GM18511 (cell line): ENCODE measurements around the gene CPXM2.

Experiments used
- ATAC-seq: cut with Tn5 transposase; IDR thresholded peaks from one replicate; pipeline ENCODE4 v1.9.1; 2021; ENCODE audit warnings: mild to moderate bottlenecking, moderate library complexity; ENCODE audit not compliant: unreplicated experiment

The CPXM2 gene

DNA sequence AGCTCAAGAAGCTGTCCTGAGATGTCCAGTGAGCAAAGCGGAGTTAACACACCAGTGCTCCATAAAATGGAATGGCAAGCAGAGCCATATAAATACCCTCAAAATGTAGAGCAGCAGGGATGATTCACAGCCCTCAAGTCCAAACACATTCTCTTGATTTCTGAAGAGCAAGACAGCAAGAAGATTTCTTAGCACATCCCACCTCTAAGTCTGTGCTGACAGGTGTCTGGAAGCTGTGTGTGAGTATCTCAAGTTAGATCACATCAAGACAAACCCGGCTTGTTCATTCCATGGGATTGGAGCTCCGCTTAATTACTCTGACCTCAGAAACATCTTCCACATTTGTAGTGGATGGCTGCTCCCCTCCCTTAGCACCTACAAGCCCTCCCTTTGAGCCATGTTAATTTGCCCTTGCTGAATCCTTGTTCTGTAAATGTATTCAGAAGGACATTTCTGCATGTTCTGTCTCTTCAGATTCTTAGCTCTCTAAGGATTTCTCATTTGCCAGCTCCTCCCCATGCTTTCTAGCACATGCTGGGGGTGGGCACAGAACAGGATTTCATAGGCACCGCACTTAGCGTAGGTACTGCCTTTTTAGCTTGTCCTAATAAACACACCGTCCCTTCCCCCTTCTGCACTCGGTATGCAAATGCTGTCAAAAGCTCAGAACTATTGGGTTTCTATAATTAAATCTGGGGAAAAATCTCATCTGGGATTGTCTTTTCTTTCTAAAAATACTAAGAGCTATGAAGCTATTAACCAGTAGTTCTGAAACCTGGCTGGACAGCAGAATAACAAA lies 112.7 kb downstream of the CPXM2 start:
- ATAC-seq, result no peak

DNA sequence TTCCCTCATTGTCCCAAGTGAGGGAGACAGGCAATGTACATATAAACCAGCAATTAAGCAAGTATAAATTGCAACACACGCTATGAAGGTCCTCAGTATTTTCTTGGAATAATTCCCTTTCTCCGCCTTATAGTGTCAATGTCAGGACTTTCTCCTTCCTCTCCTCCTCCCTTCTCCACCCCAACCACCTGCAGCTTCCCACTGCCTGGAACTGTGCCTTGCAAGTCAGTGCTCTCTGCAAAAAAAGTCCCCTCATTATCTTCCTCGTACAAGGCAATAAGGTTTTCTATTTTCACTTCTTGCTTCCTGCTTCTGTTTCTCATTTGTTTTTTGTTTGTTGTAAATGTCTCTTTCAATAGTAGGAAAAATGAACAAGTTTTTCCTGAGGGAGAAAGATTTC lies 113.7 kb downstream of the CPXM2 start:
- no peak for ATAC-seq

DNA sequence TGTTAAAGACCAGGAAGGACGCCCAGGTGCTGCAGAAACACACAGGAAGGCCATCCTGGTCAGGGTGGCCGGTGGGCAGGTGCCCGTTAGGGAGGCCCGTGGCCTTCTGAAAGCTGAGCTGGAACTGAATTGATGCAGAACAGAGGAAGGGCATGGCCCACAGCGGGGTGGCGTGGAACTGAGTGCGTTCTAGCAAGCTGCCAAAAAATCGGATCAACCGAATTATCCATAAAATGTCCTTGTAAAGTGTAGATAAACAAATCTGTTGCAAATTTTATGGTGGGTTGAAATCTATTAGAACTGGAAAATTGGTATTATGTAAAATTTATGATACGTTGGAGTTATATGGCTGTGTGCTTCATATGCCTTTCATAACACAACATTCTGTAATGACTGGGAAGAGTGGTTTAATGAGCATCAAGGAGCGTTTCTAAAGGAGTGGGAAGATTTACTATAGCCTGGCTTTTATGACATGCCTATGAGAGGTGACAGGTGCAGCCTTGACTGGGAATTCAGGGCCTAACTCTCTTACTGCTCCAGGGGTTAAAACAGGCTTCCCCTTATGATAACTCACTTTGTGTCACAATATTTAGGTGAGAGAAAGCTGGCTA lies 117.4 kb downstream of the CPXM2 start:
- ATAC-seq, result no peak

DNA sequence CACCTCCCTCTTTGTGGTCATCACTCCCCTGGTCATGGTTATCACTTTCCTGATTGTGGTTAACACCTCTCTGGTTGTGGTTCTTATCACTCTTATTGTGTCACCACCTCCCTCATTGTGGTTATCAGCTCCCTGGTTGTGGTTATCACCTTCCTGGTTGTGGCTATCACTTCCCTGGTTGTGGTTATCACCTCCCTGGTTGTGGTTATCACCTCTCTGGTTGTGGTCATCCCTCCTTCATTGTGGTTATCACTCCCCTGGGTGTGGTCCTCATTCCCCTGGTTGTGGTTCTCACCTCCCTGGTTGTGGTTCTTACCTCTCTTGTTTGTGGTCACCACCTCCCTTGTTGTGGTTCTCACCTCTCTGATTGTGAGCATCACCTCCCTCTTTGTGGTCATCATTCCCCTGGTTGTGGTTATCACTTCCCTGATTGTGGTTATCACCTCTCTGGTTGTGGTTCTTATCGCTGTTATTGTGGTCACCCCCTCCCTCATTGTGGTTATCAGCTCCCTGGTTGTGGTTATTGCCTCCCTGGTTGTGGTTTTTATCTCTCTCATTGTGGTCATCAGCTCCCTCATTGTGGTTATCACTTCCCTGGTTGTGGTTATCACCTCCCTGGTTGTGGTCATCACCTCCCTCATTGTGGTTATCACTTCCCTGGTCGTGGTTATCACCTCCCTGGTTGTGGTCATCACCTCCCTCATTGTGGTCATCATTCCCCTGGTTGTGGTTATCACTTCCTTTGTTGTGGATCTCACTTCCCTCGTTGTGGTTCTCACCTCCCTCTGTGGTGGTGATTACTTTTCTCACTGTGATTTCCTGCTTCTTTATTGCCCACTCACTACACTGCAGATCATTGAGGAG lies 118.7 kb downstream of the CPXM2 start:
- no peak for ATAC-seq

DNA sequence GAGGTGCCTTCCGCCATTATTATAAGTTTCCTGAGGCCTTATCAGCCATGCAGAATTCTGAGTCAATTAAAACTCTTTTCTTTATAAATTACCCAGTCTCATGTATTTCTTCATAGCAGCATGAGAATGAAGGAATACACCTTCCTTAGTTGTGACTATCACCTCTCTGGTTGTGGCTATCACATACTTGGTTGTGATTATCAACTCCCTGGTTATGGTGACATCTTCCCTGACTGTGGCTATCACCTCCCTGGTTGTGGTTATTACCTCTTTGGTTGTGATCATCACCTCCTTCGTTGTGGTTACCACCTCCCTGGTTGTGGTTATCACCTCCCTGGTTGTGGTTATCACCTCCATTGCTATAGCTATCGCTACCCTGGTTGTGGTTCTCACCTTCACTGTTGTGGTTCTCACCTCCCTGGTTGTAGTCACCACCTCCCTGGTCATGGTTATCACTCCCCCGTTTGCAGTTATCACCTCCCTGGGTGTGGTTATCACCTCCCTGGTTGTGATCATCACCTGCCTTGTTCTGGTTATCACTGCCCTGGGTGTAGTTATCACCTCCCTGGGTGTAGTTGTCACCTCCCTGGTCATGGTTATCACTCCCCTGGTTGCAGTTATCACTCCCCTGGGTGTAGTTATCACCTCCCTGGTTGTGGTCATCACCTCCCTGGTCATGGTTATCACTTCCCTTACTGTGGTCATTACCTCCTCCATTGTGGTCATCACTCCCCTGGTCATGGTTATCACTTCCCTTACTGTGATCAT lies 119.5 kb downstream of the CPXM2 start:
- no peak for ATAC-seq

DNA sequence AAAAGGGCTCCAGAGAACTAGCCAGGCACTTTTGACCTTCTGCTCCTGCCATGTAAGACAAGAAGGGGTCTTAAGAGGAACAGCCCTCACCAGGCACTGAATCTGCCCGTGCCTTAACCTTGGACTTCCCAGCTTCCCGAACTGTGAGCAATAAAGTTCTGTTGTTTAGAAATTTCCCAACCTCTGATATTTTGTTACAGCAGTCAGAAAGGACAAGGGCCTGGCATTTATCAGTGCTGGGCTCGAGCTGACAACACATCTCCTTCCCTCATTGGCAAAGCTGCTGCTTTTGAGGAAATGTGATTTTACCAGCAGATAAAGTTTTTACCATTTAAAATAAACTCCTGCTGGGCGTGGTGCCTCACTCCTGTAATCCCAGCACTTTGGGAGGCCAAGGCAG lies 122.0 kb downstream of the CPXM2 start:
- no peak for ATAC-seq

DNA sequence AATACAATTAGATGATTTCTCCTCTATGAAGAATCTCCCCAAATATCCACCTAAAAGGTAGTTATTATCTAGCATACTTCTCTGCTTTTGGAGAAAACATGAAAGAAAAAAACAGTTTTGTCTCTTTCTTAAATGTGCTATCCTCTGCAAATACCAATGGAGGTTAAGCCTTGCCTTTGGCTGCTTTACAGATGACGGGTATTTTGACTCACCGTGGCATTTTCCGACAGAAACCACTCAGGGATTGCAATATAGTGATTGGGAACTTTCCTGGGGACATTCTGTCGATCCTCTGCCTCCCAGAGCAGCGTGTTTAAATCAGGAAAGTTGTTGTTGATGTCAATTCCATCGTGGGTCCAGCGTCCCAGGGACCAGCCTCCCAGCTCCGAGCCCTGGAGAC lies 124.8 kb downstream of the CPXM2 start:
- ATAC-seq, result no peak

DNA sequence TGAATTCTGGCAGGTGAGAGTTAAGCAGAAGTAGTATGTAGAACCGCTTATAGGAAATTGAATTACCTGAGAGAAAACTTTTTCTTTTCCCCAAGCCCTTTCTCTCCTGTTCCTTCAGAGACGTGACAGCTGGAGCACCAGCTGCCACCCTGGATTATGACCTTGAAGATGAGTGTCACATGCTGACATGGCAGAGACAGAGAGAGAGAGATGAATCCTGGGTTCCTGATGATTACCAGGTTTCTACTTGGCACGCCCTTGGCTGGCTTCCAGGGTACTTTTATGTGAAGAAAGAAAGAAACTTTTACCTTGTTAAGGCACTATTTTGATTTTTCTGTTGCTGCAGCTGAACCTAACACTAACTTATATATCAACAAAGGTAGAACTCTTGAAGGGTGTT lies 125.6 kb downstream of the CPXM2 start:
- no peak for ATAC-seq

DNA sequence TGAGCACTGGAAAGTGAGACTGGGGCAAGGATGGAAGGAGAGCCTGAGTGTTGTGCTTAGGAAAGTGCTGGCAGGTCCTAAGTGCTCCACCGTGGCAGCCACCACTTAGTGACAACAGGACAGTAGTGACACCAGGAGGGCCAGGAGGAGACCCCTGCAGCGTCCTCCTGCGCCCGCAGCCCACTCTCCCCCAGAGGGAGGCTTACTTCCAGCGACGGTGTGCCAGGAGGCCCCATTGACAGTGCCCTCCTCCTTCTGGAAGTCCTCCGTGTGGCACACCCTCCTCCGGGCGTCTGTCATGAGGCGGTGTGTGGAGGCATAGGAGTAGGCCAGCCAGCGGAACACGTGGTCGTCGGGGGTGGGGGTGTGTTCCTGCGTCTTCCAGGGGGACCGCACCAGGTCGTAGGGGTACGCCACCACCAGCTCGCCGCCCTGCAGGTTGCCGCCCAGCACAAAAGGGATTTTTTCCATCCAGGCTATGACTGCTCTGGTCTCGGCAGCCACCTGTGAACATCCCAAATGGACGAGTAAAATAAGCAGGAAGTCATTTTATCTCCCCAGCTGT lies 129.9 kb downstream of the CPXM2 start:
- no peak for ATAC-seq

DNA sequence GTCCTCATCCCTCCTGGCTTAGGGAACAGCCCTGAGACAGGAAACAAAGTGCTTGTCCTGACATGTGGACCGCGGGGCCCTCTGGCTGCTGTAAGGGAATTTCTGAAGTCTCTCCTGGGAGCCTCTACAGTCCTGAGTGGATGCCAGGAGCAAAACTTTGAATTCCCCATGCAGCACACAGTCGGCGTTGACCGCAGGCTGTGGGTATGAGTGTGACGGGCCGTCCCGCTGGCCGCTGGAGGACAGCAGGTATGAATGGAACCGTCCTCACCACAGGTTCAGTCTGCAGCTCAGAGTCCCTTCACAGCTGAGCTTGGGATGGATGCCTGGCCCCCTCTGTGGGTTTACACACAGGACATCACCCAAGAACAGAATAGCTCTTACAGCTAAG lies 130.6 kb downstream of the CPXM2 start:
- ATAC-seq, result no peak

DNA sequence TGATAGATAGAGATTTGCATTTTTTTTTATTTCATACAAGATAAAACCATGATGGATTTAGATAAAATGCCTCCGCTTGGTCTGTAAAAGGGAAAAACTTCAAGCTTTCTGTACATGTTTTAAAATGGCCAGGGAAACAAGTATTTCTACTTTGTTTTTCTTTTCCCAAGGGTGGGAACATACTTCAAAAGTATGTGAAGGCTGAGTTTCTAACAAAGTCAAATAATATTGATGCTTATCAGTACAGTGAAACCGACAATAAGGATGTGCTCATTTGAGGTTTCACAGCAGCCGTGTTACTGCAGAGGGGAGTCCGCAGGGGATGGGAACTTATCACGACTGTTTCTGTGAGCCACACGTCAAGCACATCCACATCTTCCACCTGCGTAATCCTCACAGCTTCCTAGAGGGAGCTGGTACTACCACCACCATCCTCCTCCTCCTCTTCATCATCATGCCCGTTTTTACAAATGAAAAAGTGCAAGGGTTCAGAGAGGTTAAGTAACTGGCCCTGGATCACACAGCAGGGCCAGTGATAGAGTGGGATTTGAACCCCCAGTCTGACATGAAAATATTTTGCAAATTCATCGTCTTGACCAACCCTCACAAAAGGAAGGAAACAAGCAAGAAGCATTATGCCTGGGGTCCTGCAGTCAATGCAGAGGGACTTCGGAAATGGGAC lies 131.1 kb downstream of the CPXM2 start:
- no peak for ATAC-seq

DNA sequence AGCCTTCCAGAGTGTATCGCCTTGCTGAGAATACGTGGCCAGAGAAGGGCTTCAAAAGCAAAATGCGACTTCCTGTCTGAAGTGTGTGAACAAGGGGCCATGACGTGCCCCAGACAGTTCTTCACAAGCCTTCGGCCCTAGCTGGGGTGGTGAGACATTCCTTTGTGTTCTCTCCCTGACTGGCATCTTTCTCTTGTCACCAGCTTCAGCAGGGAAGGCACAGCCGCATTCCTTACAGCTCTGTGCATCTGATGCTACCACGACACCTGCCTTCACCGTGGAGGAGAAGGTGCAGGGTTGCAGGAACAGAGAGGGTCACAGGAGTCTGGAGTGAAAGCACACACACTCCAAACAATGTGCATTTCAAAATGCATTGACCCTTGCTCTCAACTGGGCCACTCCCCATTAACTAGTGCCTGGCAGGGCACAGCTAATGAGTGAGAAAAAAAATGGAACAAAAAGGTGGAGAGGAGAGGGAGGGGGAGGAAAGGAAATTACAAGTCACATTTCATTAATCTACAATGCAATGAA lies 132.0 kb downstream of the CPXM2 start:
- no peak for ATAC-seq

DNA sequence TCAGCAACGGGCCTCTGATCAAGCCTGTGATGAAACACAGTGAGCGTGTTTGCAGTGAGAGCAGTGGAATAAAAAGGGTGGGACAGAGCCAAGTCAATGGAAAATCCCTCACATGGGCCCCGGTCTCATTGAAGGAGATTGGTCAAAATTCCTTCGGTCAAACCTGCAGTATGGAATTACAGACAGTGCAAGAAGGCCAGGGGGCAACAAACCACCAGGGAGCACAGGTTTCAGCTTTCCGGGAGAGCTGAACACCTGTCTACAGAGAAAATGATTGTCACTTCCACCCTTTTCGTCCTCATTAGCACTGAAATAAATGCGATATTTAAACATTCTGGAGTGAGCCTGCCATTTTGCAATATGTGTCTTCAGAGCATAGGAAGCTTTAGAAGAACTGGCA lies 132.6 kb downstream of the CPXM2 start:
- ATAC-seq, result no peak

DNA sequence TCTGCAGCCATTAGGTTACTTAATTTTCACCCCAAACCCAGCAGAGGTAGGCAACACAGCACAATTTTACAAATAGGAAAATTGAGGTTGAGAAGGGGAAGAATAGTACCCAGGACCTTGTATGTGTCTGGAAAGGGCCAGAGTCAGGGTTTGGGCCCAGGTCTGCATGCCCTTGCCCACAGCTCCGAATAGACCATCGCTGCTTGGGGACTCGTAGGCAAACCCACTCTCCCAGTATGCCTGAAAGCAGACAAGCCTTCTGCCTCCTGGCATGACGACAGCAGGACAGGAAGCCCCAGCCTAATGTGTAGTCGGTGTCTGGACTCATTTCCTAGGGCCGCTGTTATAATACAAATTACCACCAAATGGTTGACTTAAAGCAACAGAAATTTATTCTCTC lies 133.8 kb downstream of the CPXM2 start:
- ATAC-seq, result no peak

DNA sequence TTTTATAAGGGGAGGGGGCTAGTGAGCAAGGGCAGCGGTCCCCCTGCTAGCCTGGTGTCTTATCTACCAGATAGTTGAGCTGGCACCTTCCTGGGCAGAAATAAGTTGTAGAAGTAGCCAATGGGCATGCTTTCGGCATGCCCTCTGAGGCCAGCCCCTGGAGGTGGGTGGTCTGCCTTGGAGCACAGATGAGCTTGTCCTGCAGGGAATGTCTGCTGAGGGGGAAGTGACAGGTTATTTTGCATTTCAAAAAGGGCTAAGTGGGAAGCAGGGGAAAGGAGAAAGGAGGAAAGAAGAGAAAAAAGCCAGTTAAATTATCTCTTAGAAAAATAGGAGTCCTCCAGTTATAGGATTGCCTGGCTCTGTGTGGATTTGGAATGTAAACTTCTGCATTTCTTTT lies 136.5 kb downstream of the CPXM2 start:
- ATAC-seq, result no peak

DNA sequence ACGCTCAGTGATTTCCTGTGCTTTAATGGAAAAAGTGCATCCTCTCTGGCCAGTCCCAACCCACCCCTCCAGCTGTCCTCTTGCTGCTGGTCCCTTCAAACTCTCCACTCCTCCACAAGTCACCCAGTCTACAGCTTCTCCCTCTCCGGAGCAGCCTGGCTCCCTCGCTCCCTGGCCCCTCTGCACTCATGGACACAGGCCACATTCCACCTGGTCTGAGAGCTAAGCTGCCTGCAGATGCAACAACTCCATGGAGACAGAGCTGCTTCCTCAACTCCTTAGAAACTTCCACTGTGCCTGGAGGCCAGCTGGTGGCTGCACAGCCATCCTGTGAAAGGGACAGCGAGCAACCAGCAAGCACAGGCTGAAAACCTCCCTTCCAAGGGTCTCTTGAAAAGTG lies 137.5 kb downstream of the CPXM2 start:
- ATAC-seq, result no peak

DNA sequence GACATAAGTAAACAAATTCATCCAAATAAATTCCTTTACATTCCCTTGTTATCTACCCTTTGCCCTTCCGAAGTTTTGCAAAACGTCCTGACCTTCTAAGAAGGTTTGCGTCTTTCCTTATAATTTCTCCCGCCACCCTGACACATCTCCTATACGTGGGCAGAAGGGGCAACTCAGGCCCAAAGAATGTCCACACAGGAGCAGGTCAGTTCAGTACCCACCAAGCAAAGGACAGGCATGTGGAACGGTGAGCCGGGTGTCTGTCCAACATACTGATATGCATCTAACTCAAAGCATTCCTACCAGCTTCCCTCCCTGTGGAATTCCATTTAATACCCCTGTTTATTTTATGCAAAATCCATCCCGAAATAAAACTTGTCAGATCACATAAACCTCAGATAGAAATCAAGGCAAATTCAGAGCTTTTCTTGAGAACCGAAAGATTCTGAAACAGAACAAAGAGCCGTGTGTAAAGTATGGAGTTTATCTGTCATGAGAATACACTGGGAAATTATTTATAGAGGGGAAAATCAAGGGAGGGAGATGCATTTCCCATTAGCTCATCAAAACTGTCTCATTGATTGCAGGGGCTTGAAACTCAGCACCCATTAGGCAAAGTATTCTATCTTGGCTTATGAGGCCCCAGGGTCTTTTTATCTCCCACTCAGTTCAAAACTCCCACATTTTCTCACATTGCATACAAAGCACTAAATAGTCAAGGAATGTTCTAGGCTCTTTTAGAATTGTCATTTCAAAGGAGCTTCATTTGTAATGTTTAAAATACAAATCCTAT lies 140.1 kb downstream of the CPXM2 start:
- no peak for ATAC-seq

DNA sequence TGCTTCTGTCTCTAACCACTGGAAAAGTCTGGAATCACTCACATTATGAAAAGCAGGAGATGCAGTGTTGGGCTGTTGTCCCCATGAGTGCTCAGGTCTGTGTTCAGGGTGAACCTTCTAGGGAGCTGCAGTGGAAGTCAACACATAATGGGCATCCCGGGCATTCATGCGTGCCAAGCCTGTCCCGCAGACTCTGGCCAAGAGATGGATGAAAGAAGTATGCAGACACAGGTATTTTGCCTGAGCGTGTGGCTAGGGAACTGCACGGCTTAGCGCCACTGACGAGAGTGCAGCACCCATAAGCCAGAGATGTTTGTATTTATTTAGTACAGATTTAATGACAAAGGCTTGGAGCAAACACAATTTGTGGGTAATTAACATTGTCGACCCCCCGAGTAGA lies 140.7 kb downstream of the CPXM2 start:
- no peak for ATAC-seq

DNA sequence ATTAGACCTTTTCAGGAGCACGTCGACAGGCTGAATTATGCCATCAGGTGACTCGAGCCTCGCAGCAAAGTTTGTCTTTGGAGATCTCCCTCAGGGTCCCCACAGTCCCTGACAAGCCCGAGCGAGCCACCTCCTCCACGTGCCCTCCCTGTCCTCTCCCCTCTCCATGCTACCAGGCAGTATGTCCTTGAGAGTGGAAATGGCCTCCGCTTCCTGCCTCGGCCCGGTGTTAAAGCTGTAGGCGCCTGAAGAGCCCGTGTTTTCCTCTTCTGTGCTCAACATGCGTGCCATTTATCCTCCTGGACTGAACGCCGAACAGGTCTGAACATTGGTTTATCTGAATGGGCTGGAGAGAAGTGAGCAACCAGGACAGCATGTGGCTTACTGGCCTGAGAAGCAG lies 142.9 kb downstream of the CPXM2 start:
- no peak for ATAC-seq
